K562 (cell line): ENCODE results near the gene TFPT.

Source experiments
- CEBPG ChIP-seq, 3 experiments: fragments of 200-800 bp in 1 of 3; sonication (Bioruptor generic) in 1 of 3; sonication (generic) in 1 of 3; formaldehyde crosslinking in 1 of 3; IDR thresholded peaks in 2 of 3; conservative IDR thresholded peaks in 1 of 3; 2 replicates each; pipeline versions ENCODE4 v1.6.1 to v1.8.0; 2016 to 2022; ENCODE audit warnings: missing compliant biosample characterization in 2 of 3, missing genetic modification characterization in 2 of 3, mild to moderate bottlenecking in 1 of 3, missing genetic modification reagents in 1 of 3
- CTCF ChIP-seq, 3 experiments: IDR thresholded peaks in 2 of 3; conservative IDR thresholded peaks in 1 of 3; 2 replicates each; pipeline ENCODE4 v1.5.1; 2011 to 2012; ENCODE audit warnings: low read length in 3 of 3, mild to moderate bottlenecking in 3 of 3, control low read depth in 2 of 3, improper control_type of control experiment in 1 of 3, inconsistent platforms in 1 of 3, low read depth in 1 of 3, mixed read lengths in 1 of 3, moderate library complexity in 1 of 3; ENCODE audit not compliant: insufficient read depth in 2 of 3
- EZH2 ChIP-seq: IDR thresholded peaks from 2 replicates; pipeline ENCODE4 v1.6.1; 2012; ENCODE audit warnings: low read depth, mild to moderate bottlenecking, inconsistent platforms, low read length, borderline replicate concordance
- FOXK1 ChIP-seq: sonication (generic); formaldehyde crosslinking; IDR thresholded peaks from 2 replicates; pipeline ENCODE4 v1.8.0; 2022; ENCODE audit warnings: missing genetic modification reagents, mild to moderate bottlenecking, borderline replicate concordance
- HDGF ChIP-seq: fragments of 450-650 bp; IDR thresholded peaks from 2 replicates; pipeline ENCODE4 v1.6.1; 2016
- JUND ChIP-seq, 2 experiments: IDR thresholded peaks; 2 replicates in 1 of 2; 3 replicates in 1 of 2; pipeline ENCODE4 v1.6.1; 2011; ENCODE audit warnings: borderline replicate concordance in 2 of 2, low read depth in 2 of 2, low read length in 2 of 2, improper control_type of control experiment in 1 of 2, missing biosample characterization in 1 of 2, missing genetic modification characterization in 1 of 2, missing genetic modification reagents in 1 of 2
- MAFF ChIP-seq: IDR thresholded peaks from 2 replicates; pipeline ENCODE4 v1.6.1; 2012; ENCODE audit warnings: low read length, improper control_type of control experiment
- MEIS2 ChIP-seq: fragments of 450-650 bp; IDR thresholded peaks from 2 replicates; pipeline ENCODE4 v1.6.1; 2014; ENCODE audit warnings: mild to moderate bottlenecking; ENCODE audit not compliant: partially characterized antibody
- RAD21 ChIP-seq, 2 experiments: fragments of 250-450 bp in 1 of 2; fragments of 450-650 bp in 1 of 2; sonication (Bioruptor Pico) in 1 of 2; formaldehyde crosslinking in 1 of 2; IDR thresholded peaks in 1 of 2; conservative IDR thresholded peaks in 1 of 2; 2 replicates each; pipeline versions ENCODE4 v1.4.0 to v1.8.0; 2020 to 2022; ENCODE audit warnings: mild to moderate bottlenecking in 2 of 2, moderate library complexity in 1 of 2
- RBM39 ChIP-seq: fragments of 200-400 bp; formaldehyde crosslinking; optimal IDR thresholded peaks from 2 replicates; pipeline ENCODE3; 2018; ENCODE audit warnings: low read depth, low read length
- REST ChIP-seq, 2 experiments: fragments of 450-650 bp; formaldehyde crosslinking in 1 of 2; IDR thresholded peaks; 2 replicates each; pipeline versions ENCODE4 v1.4.0 to v1.6.1; 2014 to 2020; ENCODE audit warnings: mild to moderate bottlenecking in 2 of 2, borderline replicate concordance in 1 of 2, low read depth in 1 of 2
- SRSF1 ChIP-seq: fragments of 200-400 bp; formaldehyde crosslinking; IDR thresholded peaks from 2 replicates; pipeline ENCODE4 v1.6.1; 2017; ENCODE audit warnings: mild to moderate bottlenecking, low read depth, low read length, moderate library complexity
- ZBTB9 ChIP-seq: fragments of 450-650 bp; formaldehyde crosslinking; IDR thresholded peaks from 2 replicates; pipeline ENCODE4 v1.4.0; 2020; ENCODE audit warnings: mild to moderate bottlenecking, moderate library complexity
- ZNF512 ChIP-seq: IDR thresholded peaks from 2 replicates; pipeline ENCODE4 v1.6.1; 2016; ENCODE audit warnings: missing genetic modification characterization, missing compliant biosample characterization

- no peak for TF ChIP-seq CTCF (IDR thresholded peaks at IDR 0.05 in 2 of 3, conservative IDR thresholded peaks at IDR 0.05 in 1 of 3; ENCODE audit: insufficient read depth in 2 of 3, low read depth in 1 of 3, low read length in 3 of 3)
- TF ChIP-seq ZNF512 (tag), result no peak
- no peak for TF ChIP-seq MAFF
- TF ChIP-seq CEBPG (CRISPR knock-in tag; IDR thresholded peaks at IDR 0.05), result no peak
- TF ChIP-seq CEBPG (tag; conservative IDR thresholded peaks at IDR 0.05 in 1 of 2, IDR thresholded peaks at IDR 0.05 in 1 of 2), result no peak
- TF ChIP-seq FOXK1 (CRISPR knock-in tag), result no peak
- no peak for TF ChIP-seq ZBTB9 (CRISPR knock-in tag)
- no peak for TF ChIP-seq SRSF1
- no peak for TF ChIP-seq RAD21 (CRISPR knock-in tag; conservative IDR thresholded peaks at IDR 0.05 in 1 of 2, IDR thresholded peaks at IDR 0.05 in 1 of 2)
- no peak for TF ChIP-seq JUND (IDR thresholded peaks at IDR 0.05; ENCODE audit: borderline replicate concordance, low read depth, low read length)
- no peak for TF ChIP-seq JUND (tag; IDR thresholded peaks at IDR 0.05; ENCODE audit: borderline replicate concordance, low read depth, low read length)
- TF ChIP-seq MEIS2, result no peak
- TF ChIP-seq REST (IDR thresholded peaks at IDR 0.05; ENCODE audit: borderline replicate concordance), result no peak
- no peak for TF ChIP-seq REST (CRISPR knock-in tag; IDR thresholded peaks at IDR 0.05; ENCODE audit: low read depth)
- TF ChIP-seq RBM39, result no peak
- no peak for TF ChIP-seq EZH2
- TF ChIP-seq HDGF, result no peak
These were observed 23.2 kb upstream of the TFPT start for GRCh38 chr19:54138489-54139256.
